Activated CD4-positive, alpha-beta T cell treated with anti-CD3 and anti-CD28 coated beads, Interleukin-2, amount 10 ng/mL, durations not matched to agents 24 days and 14 days (primary cell): Measurements from ENCODE around the gene CADM1. TPM values are rescaled to one million over a fixed set of nuclear protein-coding genes. Genes with fewer than 3 reads are reported as not detected.

Source experiments
- DNase-seq: peaks from one replicate; pipeline ENCODE4 v3.0.0; 2022
- H3K27ac Mint-ChIP-seq: one replicate; pipeline ENCODE4 v1.8.0; 2022; ENCODE audit warnings: mild to moderate bottlenecking, mixed read lengths
- H3K27me3 Mint-ChIP-seq: one replicate; pipeline ENCODE4 v1.8.0; 2022; ENCODE audit warnings: mixed read lengths
- H3K36me3 Mint-ChIP-seq: one replicate; pipeline ENCODE4 v1.8.0; 2022; ENCODE audit warnings: low read depth, mild to moderate bottlenecking, mixed read lengths
- H3K4me1 Mint-ChIP-seq: one replicate; pipeline ENCODE4 v1.8.0; 2021; ENCODE audit warnings: mixed read lengths
- H3K4me3 Mint-ChIP-seq: one replicate; pipeline ENCODE4 v1.8.0; 2022; ENCODE audit warnings: mild to moderate bottlenecking, moderate library complexity, mixed read lengths
- H3K9me3 Mint-ChIP-seq: one replicate; pipeline ENCODE4 v1.8.0; 2021; ENCODE audit warnings: mixed read lengths
- intact Hi-C: fragments of 100-400 bp; cut with micrococcal nuclease; formaldehyde crosslinking; loops from one replicate; pipeline ENCODE4 v1.15.1; 2023
- total RNA-seq: library from RNA; stranded (reverse); gene quantifications from 2 replicates; pipeline ENCODE4 v1.2.3, GENCODE V29; 2022

The CADM1 gene
- total RNA-seq, 1 donor from 2014 or later: 0.72 TPM

- DNase-seq: peak; percentile 54
- H3K9me3 Mint-ChIP-seq: no peaks in the 10 kb centered on the region
- no peak overlapping the region for H3K4me3 Mint-ChIP-seq
- H3K27ac Mint-ChIP-seq: no peak overlapping the region
- peaks cover 34% of the 10 kb centered on the region for H3K27me3 Mint-ChIP-seq
- peaks cover 3% of the 10 kb centered on the region for H3K4me1 Mint-ChIP-seq
- intact Hi-C loops: no loop called here
- no peaks in the 10 kb centered on the region for H3K36me3 Mint-ChIP-seq
Observed at GRCh38 chr11:115501893-115502589, 2.2 kb downstream of the CADM1 start.

GRCh38 chr11:115501502-115501892, 2.7 kb downstream of the CADM1 start:
- Mint-ChIP-seq H3K36me3 (no peaks in the 10 kb centered on the region), H3K27ac (no peak overlapping the region), H3K9me3 (no peaks in the 10 kb centered on the region), H3K4me1 (peaks cover 3% of the 10 kb centered on the region), H3K27me3 (peaks cover 31% of the 10 kb centered on the region), H3K4me3 (no peak overlapping the region)
- intact Hi-C loops: no loop called here
- no peak for DNase-seq

DNA sequence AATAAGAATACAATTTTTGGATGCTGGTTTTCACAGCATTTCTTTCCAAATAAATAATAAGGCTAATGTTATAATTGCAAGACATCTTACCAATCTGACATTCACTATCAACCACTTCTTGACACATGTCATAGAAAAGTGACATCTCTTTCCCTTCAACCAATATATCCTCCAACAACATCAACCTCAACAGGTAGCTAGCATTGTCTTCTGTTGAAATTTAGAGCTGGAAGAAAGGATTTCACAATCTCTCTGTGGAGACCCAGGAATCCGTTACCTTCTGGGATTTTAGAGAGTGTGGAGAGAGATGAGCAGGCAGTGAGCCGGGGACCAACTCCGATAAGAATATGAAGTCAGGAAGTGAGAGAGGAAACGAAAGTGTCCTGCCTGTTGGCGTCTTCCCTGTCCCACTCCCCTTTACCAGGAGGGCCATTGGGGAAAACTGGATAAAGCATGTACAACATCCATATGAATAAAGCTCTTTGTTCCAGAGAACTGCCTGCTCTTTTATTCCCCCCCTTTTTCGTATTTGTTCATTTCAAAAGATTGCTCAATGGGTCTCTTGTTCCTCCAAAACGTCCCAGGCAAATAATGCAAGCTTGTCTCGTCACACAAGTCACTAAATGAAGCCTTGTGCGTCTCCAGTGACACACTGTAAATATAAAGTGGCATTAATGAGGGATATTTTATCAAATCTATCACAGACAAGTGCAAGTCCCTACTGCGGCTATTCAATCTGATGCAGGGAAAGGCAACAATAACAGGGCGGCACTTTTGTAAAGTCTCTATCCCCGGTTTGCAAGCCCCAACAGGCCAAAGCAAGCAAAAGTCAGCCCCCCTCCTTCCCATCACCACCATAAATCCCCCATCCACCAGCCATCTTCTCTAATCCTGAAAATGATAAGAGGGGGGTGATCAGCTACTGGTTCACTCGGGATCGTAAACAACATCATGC, 3.4 kb downstream of the CADM1 start:
- DNase-seq: no peak
- Mint-ChIP-seq H3K4me3 (no peak overlapping the region), H3K36me3 (no peaks in the 10 kb centered on the region), H3K27me3 (peaks cover 32% of the 10 kb centered on the region), H3K9me3 (no peaks in the 10 kb centered on the region), H3K4me1 (peaks cover 3% of the 10 kb centered on the region), H3K27ac (no peak overlapping the region)
- intact Hi-C loops: no loop called here

DNA sequence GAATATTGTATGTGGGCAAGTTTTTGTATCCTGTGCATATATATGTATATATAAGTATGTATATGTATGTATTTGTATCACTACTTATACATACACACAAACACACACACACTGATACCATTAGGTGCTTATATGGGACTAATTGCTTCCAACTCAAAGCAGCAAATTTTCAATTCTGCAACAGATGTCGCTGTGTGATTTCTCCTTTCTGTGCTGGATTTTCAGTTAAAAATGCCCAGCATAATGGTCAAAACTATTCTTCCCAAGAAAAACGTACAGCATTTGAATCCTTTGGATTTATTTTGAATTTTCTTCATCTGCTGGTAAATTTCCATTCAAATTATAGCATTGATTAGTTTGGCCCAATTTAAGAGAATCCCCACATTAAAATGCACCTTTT, 4.3 kb downstream of the CADM1 start:
- no peaks in the 10 kb centered on the region for H3K36me3 Mint-ChIP-seq
- no peak overlapping the region for H3K4me3 Mint-ChIP-seq
- intact Hi-C loops: no loop called here
- H3K27me3 Mint-ChIP-seq: peaks cover 27% of the 10 kb centered on the region
- H3K27ac Mint-ChIP-seq: no peak overlapping the region
- H3K9me3 Mint-ChIP-seq: no peaks in the 10 kb centered on the region
- H3K4me1 Mint-ChIP-seq: peaks cover 3% of the 10 kb centered on the region
- DNase-seq: no peak

DNA sequence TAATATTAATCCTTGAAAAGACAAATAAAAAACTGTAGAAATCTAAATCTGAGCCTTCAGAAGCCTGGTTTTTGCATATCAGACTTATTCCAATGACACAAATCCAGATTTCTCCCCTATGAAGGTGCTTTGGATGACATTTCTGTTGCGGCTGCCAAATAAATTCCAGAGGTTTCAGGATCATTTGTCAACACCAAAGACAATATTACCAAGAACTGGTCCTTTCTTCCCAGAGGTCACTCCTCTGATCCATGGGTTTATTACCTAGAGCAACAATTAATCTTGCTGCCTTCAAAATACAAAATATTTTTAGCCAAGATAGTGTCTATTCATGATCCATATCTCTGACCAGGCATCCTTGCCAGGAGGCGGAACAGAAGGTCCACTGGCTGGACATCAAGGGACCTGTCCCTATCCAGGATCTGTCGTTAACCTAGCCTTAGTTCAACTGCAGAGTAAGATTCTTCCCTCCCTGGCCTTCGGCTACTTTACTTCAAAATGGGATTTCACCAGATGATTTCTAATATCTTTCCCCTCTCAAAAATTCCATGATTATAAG, 4.9 kb downstream of the CADM1 start:
- no peak for DNase-seq
- Mint-ChIP-seq H3K27me3 (peaks cover 23% of the 10 kb centered on the region), H3K36me3 (no peaks in the 10 kb centered on the region), H3K27ac (no peak overlapping the region), H3K4me1 (no peaks in the 10 kb centered on the region), H3K9me3 (no peaks in the 10 kb centered on the region), H3K4me3 (no peak overlapping the region)
- intact Hi-C loops: no loop called here

- peaks cover 16% of the 10 kb centered on the region for H3K27me3 Mint-ChIP-seq
- H3K4me1 Mint-ChIP-seq: no peaks in the 10 kb centered on the region
- no peak for DNase-seq
- no peaks in the 10 kb centered on the region for H3K36me3 Mint-ChIP-seq
- no peaks in the 10 kb centered on the region for H3K9me3 Mint-ChIP-seq
- intact Hi-C loops: no loop called here
- H3K27ac Mint-ChIP-seq: no peak overlapping the region
- no peak overlapping the region for H3K4me3 Mint-ChIP-seq
Observed at GRCh38 chr11:115498354-115498753, 5.9 kb downstream of the CADM1 start.

- no peaks in the 10 kb centered on the region for H3K36me3 Mint-ChIP-seq
- peaks cover 16% of the 10 kb centered on the region for H3K27me3 Mint-ChIP-seq
- intact Hi-C loops: no loop called here
- no peak for DNase-seq
- H3K9me3 Mint-ChIP-seq: no peaks in the 10 kb centered on the region
- no peak overlapping the region for H3K27ac Mint-ChIP-seq
- no peak overlapping the region for H3K4me3 Mint-ChIP-seq
- no peaks in the 10 kb centered on the region for H3K4me1 Mint-ChIP-seq
Observed at GRCh38 chr11:115497303-115497702, 6.9 kb downstream of the CADM1 start.

DNA sequence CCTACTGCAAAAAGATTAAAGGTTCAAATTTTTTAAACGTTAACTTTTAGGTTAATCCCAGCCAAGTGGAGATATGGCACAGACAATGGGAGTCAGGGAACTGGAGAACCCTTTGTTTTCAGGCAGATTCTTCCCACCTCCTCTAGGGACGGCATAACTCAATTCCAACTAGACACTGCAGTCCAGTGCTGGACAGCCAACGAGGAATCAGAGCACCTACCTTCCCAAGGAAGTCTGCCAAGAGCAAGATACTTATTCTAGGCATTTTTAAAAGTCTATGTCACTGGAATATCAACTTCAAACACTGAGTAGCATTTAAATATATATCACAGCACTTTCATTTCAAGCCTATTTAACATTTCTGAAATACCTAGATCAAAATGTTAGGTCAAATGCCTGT, 7.3 kb downstream of the CADM1 start:
- Mint-ChIP-seq H3K36me3 (no peaks in the 10 kb centered on the region), H3K9me3 (no peaks in the 10 kb centered on the region), H3K4me3 (no peak overlapping the region), H3K4me1 (no peaks in the 10 kb centered on the region), H3K27ac (no peak overlapping the region), H3K27me3 (peaks cover 16% of the 10 kb centered on the region)
- DNase-seq: no peak
- intact Hi-C loops: no loop called here

DNA sequence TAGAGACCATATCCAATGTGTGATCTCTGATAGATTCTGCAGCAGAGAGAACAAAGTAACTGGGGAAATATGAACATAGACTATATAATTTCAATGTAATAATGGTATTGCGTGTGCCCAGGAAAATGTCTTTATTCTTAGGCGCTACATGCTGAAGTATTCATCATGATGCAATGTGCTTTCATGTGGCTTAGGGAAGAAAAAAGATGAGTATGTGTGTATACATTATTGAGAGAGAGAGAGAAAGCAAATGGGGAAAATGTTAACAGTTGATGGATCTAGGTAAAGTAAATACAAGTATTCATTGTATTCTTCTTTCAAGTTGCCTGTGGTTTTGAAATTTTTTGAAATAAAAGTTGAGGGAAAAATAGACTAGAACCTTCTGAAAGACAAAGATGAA, 10.3 kb downstream of the CADM1 start:
- H3K27me3 Mint-ChIP-seq: peaks cover 16% of the 10 kb centered on the region
- no peak for DNase-seq
- no peaks in the 10 kb centered on the region for H3K36me3 Mint-ChIP-seq
- H3K27ac Mint-ChIP-seq: no peak overlapping the region
- no peak overlapping the region for H3K4me3 Mint-ChIP-seq
- no peaks in the 10 kb centered on the region for H3K4me1 Mint-ChIP-seq
- H3K9me3 Mint-ChIP-seq: no peaks in the 10 kb centered on the region
- intact Hi-C loops: no loop called here

DNA sequence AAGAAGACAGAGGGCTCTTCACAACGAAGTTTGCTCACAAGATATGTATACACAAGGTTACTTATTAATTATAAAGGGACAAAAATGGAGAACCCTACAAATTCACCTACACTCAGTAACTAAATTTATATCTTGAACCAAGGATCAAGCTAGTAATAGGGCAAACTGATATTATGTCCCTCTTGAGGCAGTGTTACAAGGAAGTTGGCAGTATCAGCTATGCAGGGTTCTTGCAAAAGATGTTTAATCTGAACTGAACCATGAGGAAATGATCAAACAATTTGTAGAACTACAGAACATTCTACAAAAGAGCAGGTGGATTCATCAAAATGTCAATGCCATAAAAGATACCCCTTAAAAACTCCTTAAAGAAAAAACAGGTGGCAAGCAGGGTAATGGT, 10.7 kb downstream of the CADM1 start:
- no peak for DNase-seq
- Mint-ChIP-seq H3K4me3 (no peak overlapping the region), H3K36me3 (no peaks in the 10 kb centered on the region), H3K9me3 (no peaks in the 10 kb centered on the region), H3K27ac (no peak overlapping the region), H3K4me1 (no peaks in the 10 kb centered on the region), H3K27me3 (peaks cover 13% of the 10 kb centered on the region)
- intact Hi-C loops: no loop called here

- Mint-ChIP-seq H3K4me3 (no peak overlapping the region), H3K27ac (no peak overlapping the region), H3K27me3 (no peaks in the 10 kb centered on the region), H3K4me1 (no peaks in the 10 kb centered on the region), H3K36me3 (no peaks in the 10 kb centered on the region), H3K9me3 (no peaks in the 10 kb centered on the region)
- no peak for DNase-seq
- intact Hi-C loops: no loop called here
Observed at GRCh38 chr11:115489466-115489865, 14.7 kb downstream of the CADM1 start.

DNA sequence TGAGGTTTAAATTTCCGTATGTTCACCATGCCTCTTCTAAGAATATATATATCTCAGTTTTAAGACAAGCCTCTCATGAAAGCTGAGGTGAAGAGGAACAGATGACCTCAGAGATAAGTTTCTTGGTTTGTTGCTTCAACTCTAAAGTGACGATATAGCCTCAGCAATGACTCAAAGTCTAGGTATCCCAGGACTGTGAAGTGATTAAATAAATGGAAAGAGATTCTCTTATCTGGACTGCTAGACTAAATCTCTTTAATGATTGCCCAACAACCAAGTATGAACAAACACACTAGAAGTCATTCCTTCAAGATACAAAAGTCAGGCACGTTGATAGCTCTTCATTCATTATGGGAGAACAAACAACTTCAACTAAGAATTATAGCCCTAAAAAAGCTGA, 15.3 kb downstream of the CADM1 start:
- no peaks in the 10 kb centered on the region for H3K27me3 Mint-ChIP-seq
- H3K36me3 Mint-ChIP-seq: no peaks in the 10 kb centered on the region
- no peak for DNase-seq
- intact Hi-C loops: no loop called here
- no peak overlapping the region for H3K27ac Mint-ChIP-seq
- no peaks in the 10 kb centered on the region for H3K9me3 Mint-ChIP-seq
- no peak overlapping the region for H3K4me3 Mint-ChIP-seq
- H3K4me1 Mint-ChIP-seq: no peaks in the 10 kb centered on the region

DNA sequence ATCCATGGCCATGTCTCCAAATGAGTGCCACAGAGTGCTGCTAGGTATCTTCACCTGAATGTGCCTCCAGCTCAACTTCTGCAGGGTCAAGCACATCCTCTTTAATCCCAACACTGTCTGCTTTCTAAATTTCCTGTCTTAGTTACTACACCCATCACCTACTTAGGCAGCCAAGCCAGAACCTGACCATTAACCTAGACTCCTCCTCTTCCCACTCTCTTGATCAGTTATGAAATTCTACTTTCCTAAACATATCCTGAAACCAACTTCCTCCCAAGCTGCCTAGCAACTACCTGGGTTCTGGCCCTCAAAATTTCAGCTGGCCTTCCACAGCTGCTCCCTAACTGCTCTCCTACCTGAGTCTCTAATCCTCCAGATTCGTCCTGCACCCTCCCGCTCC, 22.7 kb downstream of the CADM1 start:
- Mint-ChIP-seq H3K4me3 (no peak overlapping the region), H3K4me1 (no peaks in the 10 kb centered on the region), H3K9me3 (no peaks in the 10 kb centered on the region), H3K36me3 (no peaks in the 10 kb centered on the region), H3K27me3 (peaks cover 2% of the 10 kb centered on the region), H3K27ac (no peak overlapping the region)
- no peak for DNase-seq
- intact Hi-C loops: no loop called here

GRCh38 chr11:115480611-115481010, 23.6 kb downstream of the CADM1 start:
- no peak for DNase-seq
- Mint-ChIP-seq H3K4me3 (no peak overlapping the region), H3K27me3 (peaks cover 2% of the 10 kb centered on the region), H3K27ac (no peak overlapping the region), H3K4me1 (no peaks in the 10 kb centered on the region), H3K9me3 (no peaks in the 10 kb centered on the region), H3K36me3 (no peaks in the 10 kb centered on the region)
- intact Hi-C loops: no loop called here
